Stimulated activated CD8-positive, alpha-beta memory T cell treated with anti-CD3 and anti-CD28 coated beads, Interleukin-7, amount 100 ng/mL, for 48 hours (primary cell): ENCODE data around the gene ADI1.

Experiments used
- DNase-seq, 2 donors: peaks; one replicate each; pipeline ENCODE4 v3.0.0-alpha.2; 2020; ENCODE audit warnings: low read depth in 1 of 2; ENCODE audit errors: extremely low read depth in 1 of 2

Gene ADI1

GRCh38 chr2:3481736-3482362 is 37.5 kb downstream of the ADI1 start:
- no peak for DNase-seq

- DNase-seq = no peak
Measured at GRCh38 chr2:3481011-3481400, 38.3 kb downstream of the ADI1 start.

DNA sequence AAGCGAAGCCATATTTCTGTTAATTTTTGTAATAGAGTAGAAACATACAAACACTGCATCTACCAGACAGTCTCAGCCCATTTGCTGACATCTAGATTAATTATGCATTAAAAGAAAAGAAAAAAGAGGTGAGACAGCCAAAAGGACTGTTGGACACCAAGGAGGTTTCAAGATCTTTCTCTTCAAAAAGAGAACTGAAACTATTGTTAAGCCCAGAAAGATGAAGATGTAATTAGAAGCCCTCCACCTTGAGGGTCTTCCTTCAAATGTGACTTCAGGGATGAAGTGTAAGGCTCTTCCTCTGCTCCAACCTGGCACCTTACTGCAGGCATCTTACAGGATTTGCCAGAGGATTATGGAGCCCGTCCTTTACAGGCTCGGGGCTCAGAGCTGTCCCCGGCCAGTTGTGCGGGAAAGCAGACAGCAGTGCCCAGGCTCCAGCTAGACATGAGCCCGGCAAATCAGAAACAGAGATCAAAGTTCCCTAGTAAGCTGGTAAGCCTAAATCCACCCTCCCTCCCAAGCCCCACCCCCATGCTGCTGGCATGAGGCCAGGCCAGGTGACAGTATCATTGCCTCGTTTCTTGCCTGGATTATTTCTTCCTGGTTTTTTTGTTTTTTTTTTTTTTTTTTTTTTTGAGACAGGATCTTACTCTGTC is 38.9 kb downstream of the ADI1 start:
- no peak for DNase-seq

GRCh38 chr2:3479430-3480320 is 39.7 kb downstream of the ADI1 start:
- no peak for DNase-seq

DNA sequence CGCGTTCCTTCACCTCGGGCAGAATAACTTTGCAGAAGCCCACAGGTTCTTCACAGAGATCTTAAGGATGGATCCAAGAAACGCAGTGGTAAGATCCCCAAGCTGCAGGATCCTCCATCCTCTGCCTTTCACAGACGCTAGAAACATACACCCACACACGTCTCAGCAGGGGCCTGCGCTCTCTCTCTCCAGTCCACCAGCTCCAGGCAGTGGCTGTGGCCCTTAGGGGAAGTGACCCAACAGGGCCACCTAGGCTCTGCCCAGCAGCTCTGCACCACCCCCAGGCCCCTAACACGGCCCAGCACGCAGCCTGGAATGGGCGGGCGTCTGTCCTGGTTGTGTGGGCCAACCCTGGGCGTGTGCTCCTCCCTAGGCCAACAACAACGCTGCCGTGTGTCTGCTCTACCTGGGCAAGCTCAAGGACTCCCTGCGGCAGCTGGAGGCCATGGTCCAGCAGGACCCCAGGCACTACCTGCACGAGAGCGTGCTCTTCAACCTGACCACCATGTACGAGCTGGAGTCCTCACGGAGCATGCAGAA is 40.4 kb downstream of the ADI1 start:
- DNase-seq = no peak

- no peak for DNase-seq
Measured at GRCh38 chr2:3476985-3477327, 42.4 kb downstream of the ADI1 start.

DNA sequence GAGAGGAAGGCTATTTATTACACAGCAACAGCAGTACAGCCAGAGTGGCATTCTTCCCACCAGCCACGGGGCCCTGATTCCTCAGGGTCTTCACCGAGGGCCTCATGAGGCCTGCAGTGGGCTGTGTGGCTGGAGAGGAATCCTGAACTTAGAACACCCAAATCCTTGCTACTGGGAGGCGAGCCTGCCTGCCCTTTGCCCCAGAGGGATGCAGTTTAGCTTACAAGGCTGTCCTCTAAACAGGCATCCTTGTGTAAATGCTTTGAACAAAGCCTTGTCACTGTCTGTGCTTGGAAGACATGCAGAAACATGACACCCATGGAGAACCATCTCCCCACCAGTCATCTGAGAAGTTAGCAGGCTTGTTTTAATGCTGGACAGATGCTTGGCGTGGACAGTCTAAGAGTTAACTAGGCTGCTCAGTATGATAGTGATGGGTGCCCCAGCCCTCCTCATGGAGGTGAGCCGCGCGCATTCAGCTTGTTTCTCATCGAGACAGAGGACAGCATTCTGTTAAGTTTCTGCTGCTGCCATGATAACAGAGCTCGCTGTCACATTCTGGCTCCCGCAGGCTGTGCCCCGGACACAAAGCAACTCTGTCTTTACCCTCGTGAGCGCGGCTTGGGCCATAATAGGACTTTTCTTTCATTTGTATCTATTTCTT is 42.9 kb downstream of the ADI1 start:
- no peak for DNase-seq

DNA sequence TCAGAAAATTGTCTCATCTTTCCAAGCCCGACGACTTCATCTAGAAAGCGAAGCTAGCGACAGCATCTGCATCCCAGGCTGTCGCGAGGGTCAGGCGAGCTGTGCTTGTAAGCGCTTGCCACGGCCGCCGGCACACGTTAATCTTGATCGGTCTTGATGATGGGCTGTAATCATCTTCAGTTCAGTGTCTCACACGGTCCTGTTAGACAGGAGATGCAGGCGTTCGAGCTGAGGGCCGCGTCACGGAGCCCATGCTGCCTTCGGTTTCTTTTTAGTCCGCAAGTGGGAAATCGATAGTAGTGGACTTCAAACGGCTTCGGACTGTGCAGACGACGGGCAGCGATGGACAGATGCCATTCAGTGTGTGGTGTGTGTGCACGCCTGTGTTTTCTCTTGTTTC is 43.6 kb downstream of the ADI1 start:
- no peak for DNase-seq

- DNase-seq = no peak
Measured at GRCh38 chr2:3472966-3473365, 46.4 kb downstream of the ADI1 start.

DNA sequence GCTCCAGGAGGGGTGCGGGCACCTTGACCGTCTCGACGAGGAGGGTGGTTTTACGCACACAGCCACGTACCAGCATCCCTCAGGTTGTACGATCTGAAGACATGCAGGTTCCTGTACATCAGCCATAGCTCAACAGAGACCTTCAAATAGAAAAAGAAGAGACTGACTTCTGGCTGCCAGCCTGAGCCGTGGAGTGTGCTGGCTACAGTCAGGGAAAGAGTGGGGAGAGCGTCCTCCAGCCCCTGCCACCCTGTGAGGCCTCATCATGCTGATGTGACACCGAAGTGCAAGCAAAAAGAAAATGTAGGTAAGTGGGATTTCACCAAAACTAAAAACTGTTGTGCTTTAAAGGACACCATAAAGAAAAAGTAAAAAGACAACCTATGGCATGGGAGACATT is 47.0 kb downstream of the ADI1 start:
- no peak for DNase-seq

GRCh38 chr2:3470856-3471737 is 48.2 kb downstream of the ADI1 start:
- DNase-seq = no peak

DNA sequence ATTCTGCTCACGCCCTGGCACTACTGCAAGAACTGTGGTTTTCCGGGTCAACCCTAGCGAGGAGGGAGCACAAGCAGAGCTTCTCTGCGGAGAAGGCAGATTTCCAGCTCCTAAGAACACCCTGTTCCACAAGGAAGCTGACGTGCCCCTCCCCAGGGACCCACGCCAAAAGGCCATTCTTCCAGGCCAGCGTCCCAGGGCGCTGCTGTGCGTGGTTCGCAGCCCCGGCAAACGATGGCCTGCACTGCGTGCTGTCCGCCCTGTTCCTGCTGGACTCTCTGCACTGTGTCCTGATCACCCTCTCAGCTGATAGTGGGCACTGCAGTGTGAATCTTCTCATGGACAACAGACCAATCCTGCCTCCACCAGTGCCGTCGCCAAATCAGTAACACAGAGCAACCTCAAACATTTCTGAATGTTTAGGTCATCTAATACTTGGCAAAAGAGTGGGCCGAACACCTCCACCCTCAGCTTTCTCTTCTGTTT is 49.1 kb downstream of the ADI1 start:
- DNase-seq = no peak

- no peak for DNase-seq
Measured at GRCh38 chr2:3469486-3469885, 49.8 kb downstream of the ADI1 start.

DNA sequence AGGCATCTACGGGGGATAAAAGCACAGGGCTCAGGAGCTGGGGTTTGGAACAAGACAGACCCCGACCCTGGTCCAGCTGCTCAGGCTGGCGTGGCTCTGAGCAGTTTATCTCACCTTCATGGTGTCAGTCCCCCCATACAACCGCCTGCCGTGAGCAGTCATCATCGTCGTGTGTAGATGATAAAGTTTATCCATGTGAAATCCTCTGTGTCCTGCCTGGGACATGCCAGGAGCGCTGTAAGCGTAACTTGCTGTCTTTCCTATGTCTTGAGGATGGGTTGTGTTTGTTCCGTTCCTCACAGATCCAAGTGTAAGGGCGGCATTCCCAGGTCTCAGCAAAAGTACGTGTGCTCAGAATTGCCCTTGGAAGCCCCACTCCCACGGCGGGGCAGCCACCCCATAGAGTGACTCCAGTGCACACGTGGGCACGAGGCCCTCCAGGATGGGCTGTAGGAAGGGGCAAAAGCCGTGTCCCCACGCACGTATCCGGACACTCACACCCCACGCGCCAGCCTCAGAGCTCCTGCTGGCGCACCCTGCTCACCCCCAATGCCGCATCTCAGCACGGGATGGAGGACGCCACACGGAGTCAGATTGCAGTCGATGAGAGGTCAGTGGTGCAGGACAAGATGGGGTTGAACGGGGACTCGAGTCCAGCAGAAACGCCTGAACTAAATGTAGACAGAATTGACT is 50.9 kb downstream of the ADI1 start:
- DNase-seq = no peak

DNA sequence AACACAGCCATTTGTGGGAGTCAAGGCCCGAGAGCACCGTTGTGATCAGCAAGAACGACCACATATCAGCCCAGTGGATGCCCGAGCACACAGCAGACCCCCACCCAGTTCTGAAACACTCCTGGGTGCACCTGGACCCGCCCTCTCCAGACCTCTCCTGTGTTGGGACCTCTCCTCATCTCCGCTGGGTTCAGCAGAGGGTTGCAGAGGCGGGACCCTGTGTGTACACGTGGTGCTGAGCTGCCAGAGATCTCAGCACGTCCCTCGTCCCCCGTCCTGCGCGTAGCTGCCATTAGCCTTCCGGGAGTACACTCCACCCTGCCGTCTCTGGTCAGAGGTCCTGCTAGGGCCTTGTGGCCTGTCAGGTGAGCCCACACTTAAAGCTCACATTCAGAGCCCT is 51.7 kb downstream of the ADI1 start:
- DNase-seq = no peak

GRCh38 chr2:3466966-3467365 is 52.4 kb downstream of the ADI1 start:
- no peak for DNase-seq

DNA sequence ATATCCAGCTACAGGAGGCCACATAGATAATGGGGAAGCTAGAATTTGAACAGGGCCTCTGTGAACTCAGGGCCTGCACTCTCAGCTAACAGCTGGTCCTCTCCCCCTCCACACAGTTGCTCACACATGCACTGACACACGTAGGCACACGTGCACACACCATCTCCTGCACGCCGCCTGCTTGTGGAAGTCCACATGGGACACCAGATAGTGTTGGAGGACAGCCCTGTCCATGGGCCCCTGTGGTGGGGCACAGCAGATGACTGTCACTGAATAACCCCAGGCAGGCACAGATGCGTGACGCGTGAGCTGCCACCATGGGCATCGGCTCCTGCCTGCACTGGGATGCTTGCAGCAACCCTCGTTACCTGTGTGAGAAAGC is 52.9 kb downstream of the ADI1 start:
- no peak for DNase-seq

GRCh38 chr2:3465844-3466481 is 53.4 kb downstream of the ADI1 start:
- no peak for DNase-seq

GRCh38 chr2:3465328-3465727 is 54.0 kb downstream of the ADI1 start:
- no peak for DNase-seq
